Central memory CD8-positive, alpha-beta T cell (primary cell): ENCODE data around the gene CDH26.

ENCODE experiments used
- ATAC-seq: fragments of 150-1000 bp; cut with Tn5 transposase; replicated peaks from 2 replicates; pipeline ENCODE4 v1.10.0; 2022; ENCODE audit warnings: mild to moderate bottlenecking, moderate FRiP score, moderate number of reproducible peaks; ENCODE audit not compliant: poor library complexity, severe bottlenecking; ENCODE audit errors: extremely low read depth
- DNase-seq, 2 donors: peaks; one replicate each; pipeline ENCODE4 v3.0.0; 2021; ENCODE audit warnings: low spot score in 2 of 2
- H3K27ac Mint-ChIP-seq: one replicate; pipeline ENCODE4 v1.8.0; 2022; ENCODE audit warnings: low read depth, mild to moderate bottlenecking, moderate library complexity, mixed read lengths
- H3K27me3 Mint-ChIP-seq: one replicate; pipeline ENCODE4 v1.8.0; 2022; ENCODE audit warnings: mixed read lengths
- H3K36me3 Mint-ChIP-seq: one replicate; pipeline ENCODE4 v1.8.0; 2022; ENCODE audit warnings: mild to moderate bottlenecking, moderate library complexity, mixed read lengths; ENCODE audit not compliant: insufficient read depth
- H3K4me1 Mint-ChIP-seq: one replicate; pipeline ENCODE4 v1.8.0; 2022; ENCODE audit warnings: mixed read lengths
- H3K4me3 Mint-ChIP-seq: one replicate; pipeline ENCODE4 v1.8.0; 2022; ENCODE audit warnings: mild to moderate bottlenecking, moderate library complexity, mixed read lengths
- H3K9me3 Mint-ChIP-seq: one replicate; pipeline ENCODE4 v1.8.0; 2022; ENCODE audit warnings: mixed read lengths

The CDH26 gene

DNA sequence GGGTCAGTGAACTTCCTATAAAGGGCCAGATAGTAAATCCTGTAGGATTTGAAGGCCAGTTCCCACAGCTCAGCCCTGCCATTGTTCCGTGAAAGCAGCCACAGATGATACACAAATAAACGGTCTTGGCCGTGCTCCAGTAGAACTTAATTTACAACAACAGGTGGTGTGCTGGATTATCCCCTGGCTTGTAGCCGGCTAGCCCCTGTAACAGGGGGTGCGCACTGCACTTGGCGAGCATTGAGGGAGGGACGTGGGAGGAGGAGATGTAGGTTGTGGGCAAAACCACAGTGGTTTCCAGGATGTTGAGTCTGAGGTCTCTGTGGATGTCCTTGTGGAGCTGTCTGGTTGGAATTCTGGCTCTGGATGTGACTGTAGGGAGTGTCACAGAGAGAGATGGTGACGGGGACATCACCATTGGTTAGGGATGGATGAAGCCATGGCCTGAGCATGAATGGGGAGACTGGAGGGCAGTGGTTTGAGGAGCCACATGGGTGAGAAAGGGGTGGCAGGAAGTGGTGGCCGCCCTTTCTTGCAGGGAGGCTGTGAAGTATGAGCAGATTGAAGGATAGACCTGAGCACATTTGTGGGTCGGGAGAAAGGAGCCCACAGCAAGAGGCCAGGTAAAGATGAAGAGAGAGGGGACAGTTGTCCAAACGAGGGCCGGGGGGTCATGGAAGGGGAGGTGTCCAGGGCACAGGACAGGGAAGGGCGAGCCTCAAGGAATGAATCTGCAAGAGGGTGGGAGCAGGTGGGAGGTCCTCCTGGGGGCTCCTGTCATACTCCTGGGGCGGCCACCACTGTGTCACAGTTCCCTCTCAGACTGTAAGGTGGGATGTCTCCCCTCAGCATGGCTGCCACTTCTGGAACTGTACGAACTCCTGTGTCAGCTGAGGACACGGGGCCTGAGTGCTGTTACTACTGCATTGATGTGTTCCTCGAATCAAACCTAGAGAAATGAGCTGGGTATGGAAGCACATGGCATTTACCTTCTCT is 53.6 kb downstream of the CDH26 start:
- ATAC-seq = peak; percentile 68
- H3K4me3 Mint-ChIP-seq = peak overlapping the region; percentile 62
- no peak overlapping the region for H3K27ac Mint-ChIP-seq
- peaks cover 10% of the 10 kb centered on the region for H3K27me3 Mint-ChIP-seq
- DNase-seq = no peak
- peaks cover 27% of the 10 kb centered on the region for H3K4me1 Mint-ChIP-seq
- H3K9me3 Mint-ChIP-seq = no peaks in the 10 kb centered on the region
- H3K36me3 Mint-ChIP-seq = peaks cover 5% of the 10 kb centered on the region

DNA sequence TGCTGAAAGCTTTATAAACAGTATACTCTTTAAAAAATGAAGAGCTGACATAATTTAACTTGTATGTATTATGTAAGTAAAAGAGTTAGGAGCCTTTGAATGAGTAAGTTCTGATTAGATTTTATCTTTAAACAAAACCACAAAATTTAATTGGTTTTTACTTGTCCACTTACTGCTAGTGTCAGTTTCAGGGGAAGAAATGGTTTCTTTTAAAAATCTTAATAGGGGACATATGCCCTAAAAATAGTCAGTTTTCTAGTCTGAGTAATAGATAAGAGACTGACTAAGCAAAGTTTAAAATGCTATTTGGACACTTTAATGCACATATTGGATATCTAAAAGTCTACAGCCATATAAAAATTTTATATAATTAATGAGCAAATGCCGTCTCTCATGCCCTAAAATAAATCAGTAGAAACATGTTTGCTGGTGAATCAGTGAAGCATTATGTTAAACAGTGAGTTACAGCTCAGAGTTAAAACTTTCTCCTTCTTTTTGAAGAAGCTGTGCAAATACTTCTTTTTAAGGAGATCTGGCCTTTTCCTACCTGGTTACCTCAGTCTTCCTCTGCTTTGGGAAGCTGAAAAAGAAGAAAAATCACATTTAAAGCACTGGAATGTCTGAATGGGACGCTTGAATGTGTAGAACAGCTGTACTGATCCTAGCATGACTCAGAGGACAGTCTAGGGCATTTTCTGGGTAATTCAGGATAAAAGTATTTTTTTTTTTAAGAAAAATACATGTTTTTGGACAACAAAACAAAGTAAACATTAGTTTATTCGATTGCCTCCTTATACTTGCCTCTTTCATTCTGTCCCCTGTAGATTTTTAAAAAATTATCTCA is 55.3 kb downstream of the CDH26 start:
- H3K27ac Mint-ChIP-seq = no peak overlapping the region
- DNase-seq (no peak), ATAC-seq (no peak)
- peaks cover 5% of the 10 kb centered on the region for H3K36me3 Mint-ChIP-seq
- peaks cover 3% of the 10 kb centered on the region for H3K9me3 Mint-ChIP-seq
- H3K4me1 Mint-ChIP-seq = peaks cover 30% of the 10 kb centered on the region
- peaks cover 13% of the 10 kb centered on the region for H3K27me3 Mint-ChIP-seq
- no peak overlapping the region for H3K4me3 Mint-ChIP-seq

DNA sequence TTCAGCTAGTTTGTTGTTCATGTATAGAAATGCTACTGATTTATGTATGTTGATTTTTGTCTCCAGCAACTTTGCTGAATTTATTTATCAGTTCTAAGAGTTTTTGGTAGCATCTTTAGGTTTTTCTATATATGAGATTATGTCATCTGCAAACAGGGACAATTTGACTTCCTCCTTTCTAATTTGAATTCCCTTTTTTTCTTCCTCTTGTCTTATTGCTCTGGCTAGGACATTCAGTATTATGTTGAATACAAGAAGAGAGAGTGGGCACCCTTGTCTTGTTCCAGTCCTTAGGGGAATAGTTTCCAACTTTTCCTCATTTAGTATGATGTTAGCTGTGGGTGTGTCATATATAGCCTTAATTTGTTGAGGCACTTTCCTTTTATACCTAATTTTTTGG is 58.2 kb downstream of the CDH26 start:
- Mint-ChIP-seq H3K4me3 (no peak overlapping the region), H3K9me3 (peaks cover 18% of the 10 kb centered on the region), H3K4me1 (peaks cover 21% of the 10 kb centered on the region), H3K27me3 (peaks cover 18% of the 10 kb centered on the region), H3K27ac (no peak overlapping the region), H3K36me3 (peaks cover 5% of the 10 kb centered on the region)
- DNase-seq (no peak), ATAC-seq (no peak)

DNA sequence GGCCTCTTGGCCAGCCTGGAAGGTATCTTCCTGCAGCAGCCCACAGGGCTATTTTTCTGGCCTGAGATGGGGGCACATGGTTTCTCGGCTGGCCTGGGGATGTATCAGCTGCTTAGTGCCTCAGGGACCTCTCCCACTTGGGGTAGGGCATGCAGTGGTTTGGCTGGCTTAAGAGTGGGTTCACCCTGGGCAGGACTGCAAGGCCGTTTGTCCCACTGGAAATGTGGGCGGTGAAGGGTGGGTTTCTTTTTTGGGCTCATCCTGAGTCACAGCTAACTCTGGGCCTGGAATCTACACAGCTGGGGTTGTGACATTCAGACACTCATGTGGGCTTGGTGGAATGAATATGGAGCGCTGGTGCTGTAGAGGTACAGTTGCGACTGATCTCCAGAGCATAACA is 62.0 kb downstream of the CDH26 start:
- Mint-ChIP-seq H3K27ac (no peak overlapping the region), H3K36me3 (peaks cover 1% of the 10 kb centered on the region), H3K4me1 (peaks cover 12% of the 10 kb centered on the region), H3K27me3 (peaks cover 18% of the 10 kb centered on the region), H3K4me3 (no peak overlapping the region), H3K9me3 (peaks cover 18% of the 10 kb centered on the region)
- DNase-seq (no peak), ATAC-seq (no peak)

DNA sequence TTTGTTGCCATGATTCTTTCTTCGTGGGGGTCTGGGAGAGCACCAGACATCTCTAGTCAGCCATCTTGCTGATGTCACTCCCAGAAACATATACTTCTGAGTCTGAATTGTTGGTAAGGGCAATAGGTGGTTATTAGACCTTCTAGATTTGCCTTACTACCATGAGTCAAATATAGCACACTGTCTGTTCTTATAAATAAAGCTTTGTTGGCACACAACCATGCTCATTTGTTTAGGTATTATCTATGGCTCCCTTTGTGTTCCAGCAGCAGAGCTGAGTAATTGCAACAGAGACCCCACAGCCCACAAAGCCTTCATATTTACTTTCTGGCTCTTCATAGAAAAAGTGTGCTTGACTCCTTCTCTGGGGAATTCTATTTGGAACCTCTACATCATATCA is 62.9 kb downstream of the CDH26 start:
- peaks cover 1% of the 10 kb centered on the region for H3K36me3 Mint-ChIP-seq
- H3K27me3 Mint-ChIP-seq = peaks cover 18% of the 10 kb centered on the region
- no peak for ATAC-seq
- no peak overlapping the region for H3K27ac Mint-ChIP-seq
- H3K4me3 Mint-ChIP-seq = no peak overlapping the region
- peaks cover 18% of the 10 kb centered on the region for H3K9me3 Mint-ChIP-seq
- DNase-seq = no peak
- H3K4me1 Mint-ChIP-seq = peaks cover 12% of the 10 kb centered on the region

DNA sequence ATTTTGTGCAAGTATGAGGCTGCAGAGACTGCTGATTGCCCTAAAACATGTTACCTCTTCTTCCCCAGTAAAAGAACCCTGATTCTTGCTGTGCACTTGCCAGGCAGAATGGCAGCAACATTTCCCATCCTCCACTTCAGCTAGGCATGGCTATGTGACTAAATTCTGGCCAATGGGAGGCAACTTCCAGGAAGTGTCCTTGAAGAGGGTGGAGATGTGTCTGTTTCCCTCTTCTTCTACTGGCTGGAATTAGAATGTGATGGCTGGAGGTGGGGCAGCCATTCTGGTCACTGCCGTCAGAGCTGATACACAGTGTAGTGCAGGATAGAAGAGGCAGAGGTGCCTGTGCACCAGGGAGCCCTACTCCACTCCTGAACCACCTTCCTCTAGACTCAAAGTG is 64.6 kb downstream of the CDH26 start:
- DNase-seq = no peak
- no peak for ATAC-seq
- Mint-ChIP-seq H3K27ac (no peak overlapping the region), H3K4me3 (no peak overlapping the region), H3K4me1 (peaks cover 12% of the 10 kb centered on the region), H3K27me3 (peaks cover 18% of the 10 kb centered on the region), H3K9me3 (peaks cover 18% of the 10 kb centered on the region), H3K36me3 (no peaks in the 10 kb centered on the region)

DNA sequence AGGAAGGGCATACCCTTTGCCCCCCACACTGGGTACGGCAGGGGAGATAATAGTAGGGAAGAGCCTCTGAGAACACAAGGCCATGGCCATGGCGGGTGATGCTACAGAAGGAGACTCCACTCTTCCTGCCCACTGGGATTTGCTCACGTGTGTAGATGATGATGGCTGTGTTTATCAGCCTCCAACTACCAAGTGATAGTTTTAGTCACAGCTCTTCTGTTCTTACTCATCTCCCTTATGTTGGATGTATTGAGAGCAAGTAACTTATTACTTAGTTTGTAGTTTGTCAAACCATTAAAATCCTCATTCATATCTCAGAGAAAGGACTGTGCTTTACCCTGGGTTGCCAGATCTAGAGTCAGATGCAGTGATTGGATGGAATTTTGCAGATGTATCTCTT is 66.0 kb downstream of the CDH26 start:
- Mint-ChIP-seq H3K4me3 (no peak overlapping the region), H3K4me1 (peaks cover 6% of the 10 kb centered on the region), H3K27ac (no peak overlapping the region), H3K36me3 (no peaks in the 10 kb centered on the region), H3K9me3 (peaks cover 7% of the 10 kb centered on the region), H3K27me3 (peaks cover 7% of the 10 kb centered on the region)
- no peak for DNase-seq
- no peak for ATAC-seq

DNA sequence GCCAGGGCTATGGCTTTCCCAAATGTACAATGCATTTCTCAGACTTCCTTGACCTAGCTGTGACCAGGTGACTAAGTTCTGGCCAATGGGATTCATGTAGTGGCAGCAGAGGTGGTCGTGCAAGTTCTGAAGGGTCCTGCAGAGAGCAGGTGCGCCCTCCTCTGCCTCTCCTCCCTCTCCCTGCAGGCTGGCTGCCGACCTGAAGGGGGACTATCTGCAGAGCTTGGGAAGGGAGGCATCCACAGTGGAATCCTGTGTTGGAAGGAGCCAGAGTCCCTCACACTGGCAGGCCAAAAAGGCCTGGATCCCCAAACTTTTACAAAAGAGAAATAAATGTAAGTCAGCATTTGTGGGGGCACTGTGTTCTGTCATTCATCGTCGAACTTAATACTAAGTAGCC is 66.6 kb downstream of the CDH26 start:
- no peaks in the 10 kb centered on the region for H3K36me3 Mint-ChIP-seq
- H3K4me3 Mint-ChIP-seq = no peak overlapping the region
- peaks cover 1% of the 10 kb centered on the region for H3K9me3 Mint-ChIP-seq
- H3K4me1 Mint-ChIP-seq = peaks cover 6% of the 10 kb centered on the region
- H3K27ac Mint-ChIP-seq = no peak overlapping the region
- no peak for ATAC-seq
- DNase-seq = no peak
- H3K27me3 Mint-ChIP-seq = peaks cover 1% of the 10 kb centered on the region

DNA sequence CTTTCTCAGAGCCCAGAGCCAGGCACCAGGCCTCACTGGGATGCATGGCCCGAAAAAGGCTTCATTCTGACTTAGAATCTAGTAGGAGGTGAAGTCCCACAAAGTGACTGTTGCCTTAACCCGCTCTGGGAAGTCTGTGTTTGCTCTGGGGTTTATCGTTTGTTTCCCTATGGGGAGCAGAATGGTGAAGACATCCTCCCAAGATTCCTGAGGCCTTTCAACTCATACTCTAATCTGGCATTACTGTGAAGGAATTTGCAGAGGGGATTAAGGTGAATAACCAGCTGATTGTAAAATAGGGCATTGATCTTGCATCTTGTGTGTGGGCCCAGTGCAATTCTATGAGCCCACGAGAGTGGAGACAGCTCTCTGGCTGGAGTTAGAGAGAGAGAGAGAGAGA is 67.8 kb downstream of the CDH26 start:
- Mint-ChIP-seq H3K27me3 (no peaks in the 10 kb centered on the region), H3K4me3 (no peak overlapping the region), H3K9me3 (no peaks in the 10 kb centered on the region), H3K4me1 (peaks cover 6% of the 10 kb centered on the region), H3K27ac (no peak overlapping the region), H3K36me3 (no peaks in the 10 kb centered on the region)
- ATAC-seq (no peak), DNase-seq (no peak)

DNA sequence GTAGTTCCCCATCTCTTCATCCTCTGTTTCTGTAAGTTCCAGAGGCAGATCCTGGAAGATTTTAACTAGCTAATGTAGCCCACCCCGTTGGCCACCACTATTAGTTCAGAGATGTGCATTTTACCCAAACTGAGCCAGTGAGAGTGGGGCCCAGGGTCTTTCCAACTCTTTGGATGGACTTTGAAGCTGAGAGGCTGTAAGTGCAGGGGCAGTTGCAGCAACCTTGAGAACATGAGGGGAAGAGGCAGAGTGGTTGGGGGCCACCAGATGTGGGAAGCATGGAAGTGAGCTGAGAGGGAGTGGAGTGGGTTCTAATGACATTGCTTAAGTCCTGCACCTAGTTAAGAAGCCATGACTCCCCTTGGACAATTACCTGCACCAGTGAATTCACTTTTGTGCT is 72.2 kb downstream of the CDH26 start:
- Mint-ChIP-seq H3K4me3 (no peak overlapping the region), H3K9me3 (no peaks in the 10 kb centered on the region), H3K27ac (no peak overlapping the region), H3K4me1 (no peaks in the 10 kb centered on the region), H3K36me3 (no peaks in the 10 kb centered on the region), H3K27me3 (no peaks in the 10 kb centered on the region)
- DNase-seq (no peak), ATAC-seq (no peak)

DNA sequence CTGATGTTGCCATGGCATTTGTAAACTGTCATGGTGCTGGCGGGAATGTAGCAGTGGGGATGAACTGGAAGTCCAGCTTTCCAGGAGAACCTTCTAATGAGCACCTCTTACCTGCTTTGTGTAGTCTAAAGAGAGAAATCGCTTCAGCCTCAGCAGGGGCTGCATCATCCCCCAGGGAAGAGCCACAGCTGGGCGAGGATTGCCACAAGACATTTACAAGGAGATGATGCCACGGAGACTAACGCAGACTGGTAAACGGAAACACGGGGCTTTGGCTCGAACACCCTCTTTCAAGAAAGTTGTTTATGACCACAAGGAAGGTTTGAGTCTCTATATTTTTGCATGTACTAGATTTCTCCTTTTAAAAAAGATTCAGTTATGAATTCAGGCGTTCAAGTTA is 72.9 kb downstream of the CDH26 start:
- Mint-ChIP-seq H3K4me3 (no peak overlapping the region), H3K27ac (no peak overlapping the region), H3K9me3 (no peaks in the 10 kb centered on the region), H3K36me3 (no peaks in the 10 kb centered on the region), H3K4me1 (no peaks in the 10 kb centered on the region), H3K27me3 (no peaks in the 10 kb centered on the region)
- no peak for DNase-seq
- ATAC-seq = no peak

DNA sequence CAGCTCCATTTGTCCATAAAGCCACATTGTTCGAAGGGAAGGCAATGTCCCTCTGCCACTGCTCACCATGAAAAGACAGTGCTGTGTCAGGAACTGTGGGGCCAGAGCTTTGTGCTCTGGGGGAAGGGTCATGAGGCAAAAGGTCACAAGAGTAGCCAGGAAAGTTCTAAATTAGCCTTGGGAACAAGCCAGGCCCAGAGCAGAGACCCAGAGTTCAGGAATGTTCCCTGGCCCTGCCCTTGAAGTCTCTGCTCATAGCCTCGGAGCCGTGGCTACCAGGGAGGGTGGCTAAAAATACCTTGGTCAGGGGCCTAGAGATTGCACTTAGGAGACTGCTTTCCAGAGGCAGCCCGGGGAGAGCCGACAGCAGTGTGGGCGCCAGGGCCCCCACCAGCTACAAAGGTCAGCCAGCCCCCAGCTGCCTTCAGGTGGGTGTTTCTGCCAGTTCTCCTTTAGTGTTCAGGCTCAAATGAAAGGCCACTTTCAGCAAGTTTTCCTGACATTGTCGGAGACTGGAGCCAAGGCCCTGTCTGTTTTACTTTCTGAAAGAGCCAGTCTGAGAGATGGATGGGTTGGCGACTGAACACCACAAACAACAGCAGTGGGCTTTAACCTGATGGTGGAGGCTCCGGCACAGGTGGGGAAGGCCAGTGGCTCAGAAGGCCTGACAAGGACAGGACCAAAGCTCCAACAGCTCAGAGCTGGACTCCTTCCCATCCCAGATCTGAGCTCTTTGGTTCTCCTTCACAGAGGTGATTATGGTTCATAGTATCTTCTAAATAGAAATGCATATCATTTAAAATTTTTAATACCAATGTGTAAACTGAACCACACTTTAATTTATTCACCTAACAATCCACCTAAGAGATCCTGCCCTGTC is 76.2 kb downstream of the CDH26 start:
- Mint-ChIP-seq H3K27me3 (peaks cover 23% of the 10 kb centered on the region), H3K9me3 (no peaks in the 10 kb centered on the region), H3K27ac (no peak overlapping the region), H3K4me1 (no peaks in the 10 kb centered on the region), H3K36me3 (peaks cover 2% of the 10 kb centered on the region), H3K4me3 (no peak overlapping the region)
- ATAC-seq (no peak), DNase-seq (no peak)
